Measurements from ENCODE around the gene COMMD6. TPM values are rescaled to one million over a fixed set of nuclear protein-coding genes. Genes with fewer than 3 reads are reported as not detected.
A peak's percentile ranks its signal among the peaks of the same experiment; 100 is the strongest.

Gene COMMD6
- total RNA-seq, 1 experiment from 2014 or later: 132 TPM

GRCh38 chr13:75485286-75486062 is 52.2 kb downstream of the COMMD6 start:
- H3K4me3 Mint-ChIP-seq (ENCODE audit: unreplicated experiment): no peak overlapping the region
- TF ChIP-seq CTCF (IDR thresholded peaks at IDR 0.05; ENCODE audit: unreplicated experiment): no peak
- no peaks in the 10 kb centered on the region for H3K27me3 Mint-ChIP-seq (ENCODE audit: insufficient read depth, unreplicated experiment)
- CTCF ChIA-PET: interaction anchor here (0.6 to 10.0 kb wide), 2 partner anchors 115 to 195 kb away, joined by 3 to 176 read pairs; no protein-coding TSS in a partner anchor
- no peaks in the 10 kb centered on the region for H3K9me3 Mint-ChIP-seq (ENCODE audit: unreplicated experiment)
- BruUV-seq (replicated peaks): no TSS peak
- H3K27ac Mint-ChIP-seq (ENCODE audit: low read depth, unreplicated experiment): no peak overlapping the region
- H3K4me1 Mint-ChIP-seq (ENCODE audit: insufficient read depth, unreplicated experiment): peaks cover 8% of the 10 kb centered on the region
- no peaks in the 10 kb centered on the region for H3K36me3 Mint-ChIP-seq (ENCODE audit: insufficient read depth, unreplicated experiment)
- POLR2A ChIA-PET: interaction anchor here (0.7 to 2.0 kb wide), 3 partner anchors 53 to 112 kb away, joined by 3 to 5 read pairs (median 3); partner anchors contain the start of gene COMMD6
- DNase-seq (ENCODE audit: unreplicated experiment): no peak
- intact Hi-C loops (cut with micrococcal nuclease): loop anchor here (10.0 kb wide), 1 partner anchor 231 kb away; no protein-coding TSS in a partner anchor

GRCh38 chr13:75482820-75483079 is 54.9 kb downstream of the COMMD6 start:
- peak overlapping the region; percentile 81 for H3K4me3 Mint-ChIP-seq (ENCODE audit: unreplicated experiment)
- ChIA-PET CTCF (interaction anchor here (0.6 to 10.0 kb wide), 34 partner anchors 9 to 317 kb away, joined by 3 to 176 read pairs (median 5); partner anchors contain the start of gene UCHL3), POLR2A (interaction anchor here (0.7 to 6.3 kb wide), 20 partner anchors 15 to 1773 kb away, joined by 3 to 40 read pairs (median 6); partner anchors contain the start of genes COMMD6 and UCHL3)
- no peak for DNase-seq (ENCODE audit: unreplicated experiment)
- no TSS peak for BruUV-seq (replicated peaks)
- no peaks in the 10 kb centered on the region for H3K9me3 Mint-ChIP-seq (ENCODE audit: unreplicated experiment)
- peak overlapping the region; percentile 47 for H3K27ac Mint-ChIP-seq (ENCODE audit: low read depth, unreplicated experiment)
- H3K27me3 Mint-ChIP-seq (ENCODE audit: insufficient read depth, unreplicated experiment): no peaks in the 10 kb centered on the region
- no peaks in the 10 kb centered on the region for H3K4me1 Mint-ChIP-seq (ENCODE audit: insufficient read depth, unreplicated experiment)
- TF ChIP-seq CTCF (IDR thresholded peaks at IDR 0.05; ENCODE audit: unreplicated experiment): no peak
- H3K36me3 Mint-ChIP-seq (ENCODE audit: insufficient read depth, unreplicated experiment): no peaks in the 10 kb centered on the region
- intact Hi-C loops (cut with micrococcal nuclease): loop anchor here (1.0 to 10.0 kb wide), 4 partner anchors 66 to 228 kb away; partner anchors contain the start of gene UCHL3

GRCh38 chr13:75482070-75482819 is 55.4 kb downstream of the COMMD6 start, which contains the start of gene TBC1D4:
Gene TBC1D4, minus strand, starts transcription at chr13:75482169. Its CDS starts 402 bp downstream, at chr13:75481767.
- peak; percentile 92 for DNase-seq (ENCODE audit: unreplicated experiment)
- no TSS peak for BruUV-seq (replicated peaks)
- Mint-ChIP-seq H3K27me3 (ENCODE audit: insufficient read depth, unreplicated experiment) (no peaks in the 10 kb centered on the region), H3K36me3 (ENCODE audit: insufficient read depth, unreplicated experiment) (no peaks in the 10 kb centered on the region), H3K9me3 (ENCODE audit: unreplicated experiment) (no peaks in the 10 kb centered on the region), H3K4me1 (ENCODE audit: insufficient read depth, unreplicated experiment) (no peaks in the 10 kb centered on the region), H3K27ac (ENCODE audit: low read depth, unreplicated experiment) (peak within 1 kb of the TSS; percentile 47), H3K4me3 (ENCODE audit: unreplicated experiment) (peak within 1 kb of the TSS; percentile 81)
- TF ChIP-seq CTCF (IDR thresholded peaks at IDR 0.05; ENCODE audit: unreplicated experiment): peak; percentile 61
- ChIA-PET CTCF (interaction anchor here (0.5 to 10.0 kb wide), 44 partner anchors 10 to 1752 kb away, joined by 3 to 176 read pairs (median 5); partner anchors contain the start of gene UCHL3), POLR2A (interaction anchor here (0.7 to 6.3 kb wide), 25 partner anchors 15 to 1772 kb away, joined by 3 to 40 read pairs (median 5); partner anchors contain the start of genes COMMD6 and UCHL3)
- intact Hi-C loops (cut with micrococcal nuclease): loop anchor here (1.0 to 10.0 kb wide), 4 partner anchors 65 to 227 kb away; partner anchors contain the start of gene UCHL3

All from MCF 10A (cell line).